ENCODE data around the gene ZRANB2. TPM values are rescaled to one million over a fixed set of nuclear protein-coding genes. Genes with fewer than 3 reads are reported as not detected.

Gene ZRANB2
- total RNA-seq, 4 donors from 2014 or later = 27.3 to 49.9 (median 42.9) TPM

GRCh38 chr1:71039661-71040262, 41.1 kb downstream of the ZRANB2 start:
- no peak overlapping the region for H3K4me3 ChIP-seq (ENCODE audit: low read depth, poor library complexity, severe bottlenecking)
- no peak for DNase-seq (ENCODE audit: low spot score in 2 of 2)
- TF ChIP-seq POLR2A (IDR thresholded peaks at IDR 0.05) (no peak), CTCF (IDR thresholded peaks at IDR 0.05) (no peak)
- intact Hi-C loops (cut with DNase I; ENCODE audit: low total_unique reads) = no loop called here

- TF ChIP-seq CTCF (IDR thresholded peaks at IDR 0.05) = no peak
- no peak for TF ChIP-seq POLR2A (IDR thresholded peaks at IDR 0.05)
- 63% methylated on average over 2 of the region's 2 CpGs for WGBS, 2 donors
- no peak for DNase-seq (ENCODE audit: low spot score in 2 of 2)
- intact Hi-C loops (cut with DNase I; ENCODE audit: low total_unique reads) = no loop called here
- no peak overlapping the region for H3K4me3 ChIP-seq (ENCODE audit: low read depth, poor library complexity, severe bottlenecking)
These were observed 41.9 kb downstream of the ZRANB2 start for GRCh38 chr1:71038942-71039341.

GRCh38 chr1:71037829-71038620, 42.8 kb downstream of the ZRANB2 start:
- no peak for DNase-seq (ENCODE audit: low spot score in 2 of 2)
- intact Hi-C loops (cut with DNase I; ENCODE audit: low total_unique reads) = no loop called here
- WGBS, 2 donors = 85% methylated on average over 2 of the region's 2 CpGs
- no peak overlapping the region for H3K4me3 ChIP-seq (ENCODE audit: low read depth, poor library complexity, severe bottlenecking)
- TF ChIP-seq POLR2A (IDR thresholded peaks at IDR 0.05) = no peak
- no peak for TF ChIP-seq CTCF (IDR thresholded peaks at IDR 0.05)

- no peak for TF ChIP-seq POLR2A (IDR thresholded peaks at IDR 0.05)
- no peak for TF ChIP-seq CTCF (IDR thresholded peaks at IDR 0.05)
These were observed 43.8 kb downstream of the ZRANB2 start for GRCh38 chr1:71037066-71037465.

GRCh38 chr1:71033136-71033535, 47.7 kb downstream of the ZRANB2 start:
- no peak for DNase-seq (ENCODE audit: low spot score in 2 of 2)
- TF ChIP-seq CTCF (IDR thresholded peaks at IDR 0.05) = no peak
- H3K4me3 ChIP-seq (ENCODE audit: low read depth, poor library complexity, severe bottlenecking) = no peak overlapping the region
- 92 to 96% methylated on average over 1 of the region's 1 CpG for WGBS, 2 donors
- intact Hi-C loops (cut with DNase I; ENCODE audit: low total_unique reads) = no loop called here

More at GRCh38 chr1:71037066-71037465, 43.8 kb downstream of the ZRANB2 start:
- 91 to 96% methylated on average over 9 of the region's 9 CpGs for WGBS, 2 donors
- intact Hi-C loops (cut with DNase I; ENCODE audit: low total_unique reads) = no loop called here
- no peak overlapping the region for H3K4me3 ChIP-seq (ENCODE audit: low read depth, poor library complexity, severe bottlenecking)
- no peak for DNase-seq (ENCODE audit: low spot score in 2 of 2)

Measured in lower leg skin (tissue), 4 donors.